Measurements from ENCODE around the gene RGS7.
"Not testable (repeated sequence)": the region's sequence is repeated elsewhere in the genome, so short reads cannot be mapped to it uniquely, and the experiment has no call there.

RGS7 gene

DNA sequence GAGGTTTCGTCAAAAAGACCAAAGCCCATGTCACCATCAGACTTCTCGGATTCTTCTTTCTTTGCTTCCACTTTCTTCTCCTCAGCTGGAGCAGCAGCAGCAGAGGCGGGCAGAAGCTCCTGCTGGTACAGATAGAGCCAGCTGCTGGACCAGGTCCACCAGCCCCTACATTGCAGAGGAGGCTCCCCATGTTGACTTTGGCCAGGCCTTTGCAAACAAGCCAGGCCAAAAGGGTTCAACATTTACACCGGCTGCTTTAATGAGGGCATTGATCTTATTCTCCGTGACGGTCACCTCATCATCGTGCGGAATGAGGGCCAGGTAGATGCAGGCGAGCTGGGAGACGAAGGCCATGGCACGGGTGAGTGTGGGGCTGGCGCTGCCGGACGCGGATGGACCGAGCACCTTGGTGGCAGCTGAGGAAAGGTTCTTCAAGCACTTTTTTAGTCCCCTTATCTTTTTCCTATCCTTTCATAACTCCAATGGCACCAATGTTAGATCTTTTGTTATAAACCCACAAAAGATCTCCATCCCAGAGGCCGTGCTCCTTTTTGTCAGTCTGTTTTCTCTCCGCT lies 358.5 kb downstream of the RGS7 start:
- no peaks in the 10 kb centered on the region for H3K27me3 Mint-ChIP-seq
- peaks cover 2% of the 10 kb centered on the region for H3K9me3 Mint-ChIP-seq
- H3K4me1 Mint-ChIP-seq = no peaks in the 10 kb centered on the region
- DNase-seq (ENCODE audit: low spot score in 2 of 2) = no peak
- no peak overlapping the region for H3K27ac Mint-ChIP-seq
- no peaks in the 10 kb centered on the region for H3K36me3 Mint-ChIP-seq
- no peak overlapping the region for H3K4me3 Mint-ChIP-seq
- ATAC-seq (ENCODE audit: low read depth) = no peak

DNA sequence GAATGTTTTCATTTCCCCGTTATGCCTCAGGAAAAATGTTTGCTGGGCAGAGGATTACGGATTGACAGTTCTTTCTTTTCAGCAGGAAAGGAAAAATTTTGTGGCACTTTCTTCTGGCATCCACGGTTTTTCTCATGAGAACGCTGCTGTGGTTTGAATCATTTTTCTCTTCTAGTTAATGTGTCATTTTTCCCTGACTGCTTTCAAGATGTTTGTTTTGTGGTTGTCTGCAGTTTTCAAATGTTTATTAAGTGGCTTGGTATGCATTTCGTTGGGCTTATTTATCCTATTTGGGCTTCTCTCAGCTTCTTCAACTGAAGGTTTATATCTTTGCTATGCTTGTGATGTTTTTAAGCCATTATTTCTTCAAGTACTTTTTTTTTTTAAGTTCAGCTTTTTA lies 359.0 kb downstream of the RGS7 start:
- ATAC-seq (ENCODE audit: low read depth) (no peak), DNase-seq (ENCODE audit: low spot score in 2 of 2) (no peak)
- Mint-ChIP-seq H3K9me3 (peaks cover 2% of the 10 kb centered on the region), H3K36me3 (peaks cover under 1% of the 10 kb centered on the region), H3K27me3 (no peaks in the 10 kb centered on the region), H3K4me1 (no peaks in the 10 kb centered on the region), H3K4me3 (no peak overlapping the region), H3K27ac (no peak overlapping the region)

DNA sequence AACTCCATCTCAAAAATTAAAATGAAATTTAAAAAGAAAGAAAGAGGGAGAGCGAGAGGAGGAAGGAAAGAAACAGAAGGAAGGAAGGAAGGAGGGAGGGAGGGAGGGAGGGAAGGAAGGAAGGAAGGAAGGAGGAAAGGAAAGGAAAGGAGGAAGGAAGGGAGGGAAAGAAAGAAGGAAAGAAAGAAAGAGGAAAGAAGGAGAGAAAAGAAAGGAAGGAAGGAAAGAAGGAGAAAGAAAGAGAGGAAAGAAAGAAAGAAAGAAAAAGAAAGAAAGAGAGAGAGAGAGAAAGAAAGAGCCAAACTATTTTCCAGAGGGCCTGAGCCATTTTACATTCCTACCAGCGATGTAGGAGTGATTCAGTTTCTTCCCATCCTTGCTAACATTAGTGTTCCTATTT lies 364.0 kb downstream of the RGS7 start:
- H3K27me3 Mint-ChIP-seq = no peaks in the 10 kb centered on the region
- no peak for ATAC-seq (ENCODE audit: low read depth)

DNA sequence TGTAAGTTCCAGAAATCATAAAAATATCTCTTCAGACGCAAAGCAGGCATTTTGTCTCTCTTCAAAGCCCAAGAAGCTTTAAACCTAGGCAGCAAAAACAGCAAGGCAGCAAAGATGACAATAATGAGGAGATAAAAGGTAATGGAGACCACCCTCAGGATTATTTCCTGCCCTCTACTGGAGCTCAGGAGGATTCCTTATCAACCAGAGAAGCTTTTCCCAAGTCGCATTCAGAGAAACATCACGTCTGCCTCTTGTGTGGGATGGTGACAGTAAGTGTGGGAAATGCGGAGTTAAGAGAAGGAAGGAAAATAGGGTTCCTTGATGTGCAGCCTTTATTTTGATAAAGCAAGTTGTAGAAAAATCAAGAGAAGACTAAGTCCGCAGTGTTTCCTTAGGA lies 365.8 kb downstream of the RGS7 start:
- ATAC-seq (ENCODE audit: low read depth) = no peak
- Mint-ChIP-seq H3K4me1 (no peaks in the 10 kb centered on the region), H3K9me3 (peaks cover 2% of the 10 kb centered on the region), H3K36me3 (peaks cover 3% of the 10 kb centered on the region), H3K27me3 (no peaks in the 10 kb centered on the region), H3K27ac (no peak overlapping the region), H3K4me3 (no peak overlapping the region)
- DNase-seq (ENCODE audit: low spot score in 2 of 2) = no peak

More for the DNA sequence above, 364.0 kb downstream of the RGS7 start:
- H3K27ac Mint-ChIP-seq = no peak overlapping the region
- no peaks in the 10 kb centered on the region for H3K4me1 Mint-ChIP-seq
- H3K36me3 Mint-ChIP-seq = peaks cover 3% of the 10 kb centered on the region
- no peak for DNase-seq (ENCODE audit: low spot score in 2 of 2)
- H3K9me3 Mint-ChIP-seq = peaks cover 2% of the 10 kb centered on the region
- H3K4me3 Mint-ChIP-seq = no peak overlapping the region

DNA sequence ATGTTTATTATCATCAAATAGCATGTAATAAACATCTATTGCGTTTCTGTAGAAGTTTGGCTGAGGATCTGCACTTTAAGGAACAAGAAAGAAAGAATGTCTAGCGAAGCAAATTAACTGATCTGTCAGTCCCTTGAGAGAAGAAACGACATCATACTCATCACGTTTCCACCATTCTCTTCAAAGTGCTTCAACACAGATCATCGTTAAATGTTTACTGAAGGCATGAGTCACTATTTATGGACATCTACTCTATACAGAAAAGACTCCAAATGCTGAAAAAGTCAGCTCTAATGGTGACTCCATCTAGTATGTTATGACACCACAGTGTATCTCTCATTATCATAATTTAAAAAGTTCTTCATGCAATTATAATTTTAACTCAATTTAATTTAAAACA lies 369.1 kb downstream of the RGS7 start:
- Mint-ChIP-seq H3K27ac (no peak overlapping the region), H3K36me3 (peaks cover 2% of the 10 kb centered on the region), H3K4me3 (no peak overlapping the region), H3K4me1 (no peaks in the 10 kb centered on the region), H3K9me3 (no peaks in the 10 kb centered on the region), H3K27me3 (no peaks in the 10 kb centered on the region)
- DNase-seq (ENCODE audit: low spot score in 2 of 2) = no peak
- ATAC-seq (ENCODE audit: low read depth) = no peak

DNA sequence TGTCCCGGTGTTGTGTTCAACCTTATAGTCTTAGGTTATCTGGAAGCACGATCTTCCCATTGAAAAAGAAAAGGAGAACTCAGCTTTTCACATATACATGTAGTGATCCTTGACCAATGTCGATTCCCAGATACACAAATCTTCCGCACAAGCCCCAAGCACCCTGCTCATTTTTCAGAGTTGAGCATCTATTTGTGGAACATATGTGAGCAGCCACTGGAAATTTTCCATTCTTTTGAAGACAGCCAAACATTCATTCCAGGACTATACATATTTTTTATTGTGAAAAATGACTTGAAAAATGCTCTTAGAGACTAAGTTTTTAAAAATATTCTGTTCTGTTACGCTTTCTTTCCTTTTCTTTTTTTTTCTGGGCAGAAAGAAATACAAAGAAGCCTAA lies 371.9 kb downstream of the RGS7 start:
- Mint-ChIP-seq H3K9me3 (no peaks in the 10 kb centered on the region), H3K27me3 (no peaks in the 10 kb centered on the region), H3K4me3 (no peak overlapping the region)

DNA sequence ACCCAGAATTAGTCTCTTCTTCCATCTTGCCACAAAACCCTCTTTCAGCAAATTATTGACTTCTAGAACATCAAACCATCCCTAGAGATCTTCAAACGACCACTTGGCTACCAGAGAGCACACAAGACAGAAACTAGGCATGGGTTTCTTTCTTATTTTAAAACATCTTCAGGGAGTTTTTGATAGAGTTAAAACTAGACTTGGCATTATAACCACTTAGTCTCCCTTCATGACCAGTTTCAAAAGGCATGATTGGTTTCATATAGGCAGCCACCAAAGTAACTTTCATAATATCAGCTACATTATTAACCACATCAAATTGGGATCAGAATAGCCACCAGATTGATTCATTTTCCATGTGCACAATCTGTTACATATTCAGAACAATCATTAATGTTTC lies 376.7 kb downstream of the RGS7 start:
- Mint-ChIP-seq H3K4me3 (no peak overlapping the region), H3K4me1 (no peaks in the 10 kb centered on the region), H3K36me3 (no peaks in the 10 kb centered on the region), H3K9me3 (peaks cover 3% of the 10 kb centered on the region), H3K27me3 (no peaks in the 10 kb centered on the region), H3K27ac (no peak overlapping the region)
- no peak for DNase-seq (ENCODE audit: low spot score in 2 of 2)
- no peak for ATAC-seq (ENCODE audit: low read depth)

More for the DNA sequence above, 371.9 kb downstream of the RGS7 start:
- H3K27ac Mint-ChIP-seq = no peak overlapping the region
- ATAC-seq (ENCODE audit: low read depth) (no peak), DNase-seq (ENCODE audit: low spot score in 2 of 2) (no peak)
- no peaks in the 10 kb centered on the region for H3K4me1 Mint-ChIP-seq
- peaks cover 1% of the 10 kb centered on the region for H3K36me3 Mint-ChIP-seq

DNA sequence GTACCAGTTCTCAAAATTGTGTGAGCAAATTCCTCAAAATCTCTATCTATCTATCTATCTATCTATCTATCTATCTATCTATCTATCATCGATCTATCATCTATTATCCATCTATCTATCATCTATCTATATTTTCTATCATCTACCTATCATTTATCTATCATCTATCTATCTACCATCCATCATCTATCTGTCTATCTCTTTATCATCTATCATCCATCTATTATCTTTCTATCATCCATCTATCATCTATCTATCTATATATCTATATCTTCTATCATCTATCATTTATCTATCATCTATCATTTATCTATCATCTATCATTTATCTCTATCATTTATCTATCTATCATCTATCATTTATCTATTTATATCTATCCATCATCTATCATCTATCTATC lies 380.3 kb downstream of the RGS7 start:
- Mint-ChIP-seq H3K27ac (no peak overlapping the region), H3K27me3 (no peaks in the 10 kb centered on the region), H3K4me1 (no peaks in the 10 kb centered on the region), H3K4me3 (no peak overlapping the region), H3K9me3 (peaks cover 3% of the 10 kb centered on the region), H3K36me3 (no peaks in the 10 kb centered on the region)
- ATAC-seq (ENCODE audit: low read depth) (no peak), DNase-seq (ENCODE audit: low spot score in 2 of 2) (no peak)

DNA sequence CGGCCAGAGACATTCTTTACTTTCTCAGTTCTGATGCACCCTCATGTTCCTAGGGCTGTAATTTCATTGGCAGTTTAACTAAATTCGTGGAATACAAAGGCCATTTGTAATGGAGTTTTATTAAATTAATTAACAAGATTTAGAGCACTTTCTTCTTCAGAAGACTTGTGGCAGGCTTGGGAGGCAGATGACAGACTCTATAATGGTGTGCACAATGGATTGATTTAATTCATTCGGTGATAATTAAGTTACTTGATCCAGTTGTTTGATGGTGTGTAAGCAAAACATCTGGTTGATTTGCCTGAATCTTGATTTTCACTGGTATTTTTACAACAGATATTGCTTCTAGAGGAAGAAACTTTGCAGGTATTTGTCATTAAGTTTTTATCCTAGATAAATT lies 383.1 kb downstream of the RGS7 start:
- no peak overlapping the region for H3K4me3 Mint-ChIP-seq

DNA sequence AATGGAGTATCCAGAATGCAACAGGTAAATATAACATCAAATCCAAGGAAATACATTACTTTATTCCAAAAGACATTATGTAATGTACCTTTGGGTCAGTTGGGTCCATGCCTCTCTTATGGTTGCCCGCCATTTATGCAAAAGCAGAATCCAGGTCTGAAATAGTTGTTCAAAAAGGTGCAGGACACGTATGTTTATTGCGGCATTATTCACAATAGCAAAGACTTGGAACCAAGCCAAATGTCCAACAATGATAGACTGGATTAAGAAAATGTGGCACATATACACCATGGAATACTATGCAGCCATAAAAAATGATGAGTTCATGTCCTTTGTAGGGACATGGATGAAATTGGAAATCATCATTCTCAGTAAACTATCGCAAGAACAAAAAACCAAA lies 384.9 kb downstream of the RGS7 start:
- not testable (repeated sequence) for H3K4me1 Mint-ChIP-seq; H3K4me3 Mint-ChIP-seq; H3K27ac Mint-ChIP-seq; H3K27me3 Mint-ChIP-seq; DNase-seq (ENCODE audit: low spot score in 2 of 2); H3K36me3 Mint-ChIP-seq; H3K9me3 Mint-ChIP-seq; ATAC-seq (ENCODE audit: low read depth)

More for the DNA sequence above, 383.1 kb downstream of the RGS7 start:
- Mint-ChIP-seq H3K36me3 (no peaks in the 10 kb centered on the region), H3K9me3 (peaks cover 3% of the 10 kb centered on the region), H3K27ac (no peak overlapping the region), H3K27me3 (no peaks in the 10 kb centered on the region), H3K4me1 (no peaks in the 10 kb centered on the region)
- ATAC-seq (ENCODE audit: low read depth) (no peak), DNase-seq (ENCODE audit: low spot score in 2 of 2) (no peak)

DNA sequence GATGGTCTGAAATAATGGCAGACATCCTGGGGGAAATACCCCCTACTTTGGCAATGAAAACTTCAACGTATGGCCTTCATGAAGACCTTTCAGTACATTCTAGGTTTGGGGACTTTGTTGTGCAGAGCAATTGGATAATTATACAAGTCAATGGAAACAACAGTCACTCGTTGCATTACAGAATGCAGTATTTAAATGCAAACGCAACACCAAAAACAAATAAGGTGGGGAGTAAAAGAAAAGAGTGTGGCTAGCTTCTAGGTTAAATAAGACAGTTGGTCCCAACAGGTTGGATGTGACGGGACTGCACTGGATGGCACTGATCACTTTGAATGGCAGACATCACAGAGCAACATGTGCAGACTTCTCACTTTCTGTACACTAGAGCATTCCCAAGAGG lies 386.8 kb downstream of the RGS7 start:
- H3K4me1 Mint-ChIP-seq = no peaks in the 10 kb centered on the region
- DNase-seq (ENCODE audit: low spot score in 2 of 2) (no peak), ATAC-seq (ENCODE audit: low read depth) (no peak)
- no peak overlapping the region for H3K4me3 Mint-ChIP-seq
- H3K9me3 Mint-ChIP-seq = no peaks in the 10 kb centered on the region
- H3K27ac Mint-ChIP-seq = no peak overlapping the region
- no peaks in the 10 kb centered on the region for H3K36me3 Mint-ChIP-seq
- peaks cover 1% of the 10 kb centered on the region for H3K27me3 Mint-ChIP-seq

DNA sequence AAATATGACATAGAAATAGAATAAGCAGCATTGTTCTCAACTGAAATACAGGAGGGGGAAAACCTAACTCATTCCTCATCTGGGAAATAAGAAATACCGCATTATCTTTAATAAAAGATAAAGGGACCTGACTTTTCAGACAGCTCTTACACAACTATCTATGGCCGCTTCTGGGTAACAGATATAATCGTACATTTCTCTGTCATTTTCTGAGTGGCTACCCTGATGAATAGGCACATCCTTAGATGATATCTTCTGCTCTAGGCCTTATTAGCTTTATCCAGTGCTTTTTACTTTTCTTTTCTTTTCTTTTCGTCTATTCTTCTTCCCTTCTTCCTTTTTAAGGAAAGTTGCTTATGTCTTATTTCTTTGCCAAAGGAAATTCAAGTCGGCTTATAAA lies 388.1 kb downstream of the RGS7 start:
- Mint-ChIP-seq H3K4me3 (no peak overlapping the region), H3K9me3 (no peaks in the 10 kb centered on the region), H3K4me1 (no peaks in the 10 kb centered on the region), H3K27ac (no peak overlapping the region), H3K27me3 (peaks cover 1% of the 10 kb centered on the region), H3K36me3 (no peaks in the 10 kb centered on the region)
- no peak for DNase-seq (ENCODE audit: low spot score in 2 of 2)
- ATAC-seq (ENCODE audit: low read depth) = no peak

DNA sequence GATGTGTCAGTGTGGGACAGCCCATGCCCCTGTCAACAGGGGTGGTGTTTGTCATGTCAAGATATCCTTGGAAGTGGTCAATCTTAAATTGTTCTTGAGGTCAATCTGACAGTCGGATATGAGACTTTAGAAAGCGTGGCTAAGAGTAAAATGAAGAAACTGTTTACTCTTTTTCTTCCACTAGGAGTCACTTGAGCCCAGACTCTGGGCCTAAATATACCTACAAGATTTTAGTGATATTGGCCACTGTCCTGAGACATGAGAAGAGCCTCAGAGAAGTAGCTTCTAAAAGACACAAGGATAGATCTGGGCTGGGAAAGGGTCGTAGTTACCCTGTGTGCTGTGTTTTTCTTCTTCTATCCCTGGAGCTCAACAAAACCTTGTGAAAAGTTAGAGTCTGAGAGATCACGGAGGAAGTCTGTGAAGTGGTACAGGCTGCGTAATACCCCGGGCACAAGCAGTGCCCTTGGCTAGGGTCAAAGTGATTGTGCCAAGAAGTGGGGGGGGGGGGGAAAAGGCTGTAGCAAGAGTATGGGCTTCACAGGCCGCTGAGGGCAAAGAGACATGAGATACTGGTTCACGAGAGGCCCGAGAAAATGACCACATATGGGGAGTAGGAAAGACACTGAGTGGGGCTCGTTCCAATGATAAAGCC lies 389.8 kb downstream of the RGS7 start:
- no peaks in the 10 kb centered on the region for H3K36me3 Mint-ChIP-seq
- no peak overlapping the region for H3K4me3 Mint-ChIP-seq
- H3K27me3 Mint-ChIP-seq = peaks cover 1% of the 10 kb centered on the region
- ATAC-seq (ENCODE audit: low read depth) = no peak
- no peak overlapping the region for H3K27ac Mint-ChIP-seq
- no peaks in the 10 kb centered on the region for H3K4me1 Mint-ChIP-seq
- DNase-seq (ENCODE audit: low spot score in 2 of 2) = no peak
- H3K9me3 Mint-ChIP-seq = no peaks in the 10 kb centered on the region

DNA sequence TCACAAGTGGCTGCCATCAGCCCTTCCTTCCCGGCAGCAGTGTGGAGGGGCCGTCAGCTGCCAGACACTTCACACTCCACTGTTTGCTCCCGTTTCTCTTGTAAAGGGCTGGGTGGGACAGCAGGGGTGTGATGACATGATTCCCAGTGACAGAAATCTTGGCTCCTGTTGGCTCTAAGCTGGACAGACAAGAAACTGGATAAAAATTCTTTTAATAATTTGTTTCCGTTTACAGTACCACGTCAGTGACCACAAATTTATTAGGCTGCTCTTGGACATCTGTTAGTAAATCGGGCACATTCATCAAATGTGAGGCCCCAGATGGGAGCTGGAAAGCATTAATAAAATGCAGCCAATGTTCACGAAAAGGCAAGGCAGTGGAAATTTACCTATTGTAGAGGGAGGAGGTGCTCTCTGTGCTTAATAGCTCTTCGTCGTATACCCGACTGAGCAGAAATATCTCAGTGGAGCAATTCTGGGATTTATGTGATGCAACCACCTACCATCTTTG lies 391.4 kb downstream of the RGS7 start:
- no peaks in the 10 kb centered on the region for H3K36me3 Mint-ChIP-seq
- ATAC-seq (ENCODE audit: low read depth) (no peak), DNase-seq (ENCODE audit: low spot score in 2 of 2) (no peak)
- no peak overlapping the region for H3K27ac Mint-ChIP-seq
- no peak overlapping the region for H3K4me3 Mint-ChIP-seq
- no peaks in the 10 kb centered on the region for H3K4me1 Mint-ChIP-seq
- no peaks in the 10 kb centered on the region for H3K9me3 Mint-ChIP-seq
- peaks cover 1% of the 10 kb centered on the region for H3K27me3 Mint-ChIP-seq

DNA sequence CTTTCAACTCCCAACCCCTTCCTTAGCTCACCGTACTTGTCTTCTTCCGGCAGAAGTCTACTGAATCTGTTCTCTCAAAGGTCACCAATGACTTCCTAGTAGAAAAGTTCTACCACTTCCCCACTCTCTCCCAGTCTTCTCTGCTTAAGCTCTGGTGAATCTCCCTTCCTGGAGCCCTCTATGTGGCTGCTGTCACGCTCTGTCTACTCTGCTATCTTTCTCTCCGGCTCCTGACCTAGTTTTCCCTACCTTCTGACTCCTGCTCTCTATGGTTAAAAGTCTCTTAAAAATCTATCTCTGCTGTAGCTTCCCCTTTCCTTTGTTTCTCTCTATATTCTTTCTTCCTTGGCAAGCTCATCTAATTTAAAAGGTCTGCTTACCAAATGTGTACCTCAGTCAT lies 394.9 kb downstream of the RGS7 start:
- Mint-ChIP-seq H3K4me3 (no peak overlapping the region), H3K27me3 (no peaks in the 10 kb centered on the region), H3K36me3 (no peaks in the 10 kb centered on the region), H3K27ac (no peak overlapping the region), H3K9me3 (no peaks in the 10 kb centered on the region), H3K4me1 (no peaks in the 10 kb centered on the region)
- ATAC-seq (ENCODE audit: low read depth) = no peak
- no peak for DNase-seq (ENCODE audit: low spot score in 2 of 2)
